H1 (cell line): ENCODE measurements around the gene TSPAN4. TPM values are rescaled to one million over a fixed set of nuclear protein-coding genes. Genes with fewer than 3 reads are reported as not detected.

Experiments
- CTCF ChIA-PET: fragments of 300-600 bp; sonication (Branson Sonifier 250); formaldehyde crosslinking; loops from one replicate; lab custom pipeline; 2021; ENCODE audit not compliant: partially characterized antibody; lab: Charles Lee
- POLR2A ChIA-PET: fragments of 300-600 bp; sonication (Branson Sonifier 250); formaldehyde crosslinking; loops from one replicate; lab custom pipeline; 2021; ENCODE audit warnings: inconsistent platforms; ENCODE audit not compliant: partially characterized antibody; lab: Charles Lee
- DNase-seq, 2 experiments: peaks; one replicate each; pipeline versions ENCODE4 v3.0.0 to v3.0.0-alpha.2; 2010 to 2022; ENCODE audit warnings: low spot score in 2 of 2, low read depth in 1 of 2, mixed read lengths in 1 of 2
- FAIRE-seq: peaks from 2 replicates; lab custom pipeline; 2011; peaks lifted over from hg19 to GRCh38; lab: Jason Lieb, UNC
- H2AFZ ChIP-seq: 2 replicates; pipeline ENCODE4 v1.8.1; 2012; ENCODE audit warnings: low read length, inconsistent platforms
- H2AK5ac ChIP-seq: 2 replicates; pipeline ENCODE4 v1.6.1; 2013; ENCODE audit warnings: low read depth, low read length
- H2BK120ac ChIP-seq: replicated peaks from 2 replicates; pipeline ENCODE3; 2013; ENCODE audit warnings: low read depth, low read length, inconsistent platforms
- H2BK12ac ChIP-seq: 2 replicates; pipeline ENCODE4 v1.6.1; 2013; ENCODE audit warnings: low read depth, low read length
- H2BK15ac ChIP-seq: 2 replicates; pipeline ENCODE4 v1.6.1; 2013; ENCODE audit warnings: low read length
- H2BK20ac ChIP-seq: 2 replicates; pipeline ENCODE4 v1.6.1; 2013; ENCODE audit warnings: low read length
- H2BK5ac ChIP-seq: 2 replicates; pipeline ENCODE4 v1.6.1; 2013; ENCODE audit warnings: low read depth, low read length
- H3K14ac ChIP-seq: 2 replicates; pipeline ENCODE4 v1.6.1; 2013; ENCODE audit warnings: inconsistent platforms; ENCODE audit not compliant: insufficient read length
- H3K18ac ChIP-seq: 2 replicates; pipeline ENCODE4 v1.6.1; 2013; ENCODE audit warnings: low read length; ENCODE audit errors: extremely low read depth
- H3K23ac ChIP-seq: 2 replicates; pipeline ENCODE4 v1.6.1; 2013; ENCODE audit warnings: inconsistent platforms; ENCODE audit not compliant: insufficient read length
- H3K23me2 ChIP-seq: 2 replicates; pipeline ENCODE4 v1.6.1; 2013; ENCODE audit warnings: low read depth, low read length
- H3K27ac ChIP-seq: 2 replicates; pipeline ENCODE4 v1.6.1; 2011; ENCODE audit warnings: low read depth, low read length, inconsistent platforms
- H3K27me3 ChIP-seq, 4 experiments: replicated peaks in 1 of 4; 1 replicate in 1 of 4; 2 replicates in 3 of 4; pipeline versions ENCODE4 v1.6.1 to v1.8.1; 2011 to 2013; ENCODE audit warnings: low read length in 3 of 4, mild to moderate bottlenecking in 3 of 4, inconsistent platforms in 2 of 4, mixed read lengths in 2 of 4, moderate library complexity in 1 of 4; ENCODE audit not compliant: control insufficient read depth in 3 of 4, insufficient read depth in 3 of 4; ENCODE audit errors: extremely low read depth in 1 of 4
- H3K36me3 ChIP-seq, 4 experiments: 2 replicates each; pipeline versions ENCODE4 v1.6.1 to v1.8.1; 2011 to 2013; ENCODE audit warnings: mild to moderate bottlenecking in 4 of 4, low read length in 3 of 4, moderate library complexity in 2 of 4, control low read depth in 1 of 4, inconsistent platforms in 1 of 4; ENCODE audit not compliant: insufficient read depth in 4 of 4, control insufficient read depth in 2 of 4
- H3K4ac ChIP-seq: replicated peaks from 2 replicates; pipeline ENCODE3; 2013; ENCODE audit warnings: low read length, low read depth, mixed read lengths, inconsistent platforms; ENCODE audit not compliant: insufficient read length
- H3K4me1 ChIP-seq, 4 experiments: replicated peaks in 1 of 4; 1 replicate in 1 of 4; 2 replicates in 3 of 4; pipeline versions ENCODE4 v1.6.1 to v1.8.1; 2011 to 2013; ENCODE audit warnings: low read length in 3 of 4, inconsistent platforms in 2 of 4, mixed read lengths in 1 of 4; ENCODE audit not compliant: insufficient read depth in 4 of 4, control insufficient read depth in 3 of 4
- H3K4me2 ChIP-seq, 2 experiments: 2 replicates each; pipeline versions ENCODE4 v1.6.1 to v1.8.1; 2011 to 2013; ENCODE audit warnings: low read depth in 2 of 2, low read length in 2 of 2, control low read depth in 1 of 2, inconsistent platforms in 1 of 2, mild to moderate bottlenecking in 1 of 2; ENCODE audit not compliant: insufficient read depth in 1 of 2
- H3K4me3 ChIP-seq, 4 experiments: fragments of 200-600, 300-600 bp in 1 of 4; sonication (generic), shearing (Covaris generic), sonication (Bioruptor Twin) in 1 of 4; 2 replicates each; pipeline versions ENCODE4 v1.5.1 to v1.8.1; 2011 to 2016; ENCODE audit warnings: low read length in 4 of 4, low read depth in 3 of 4, control low read depth in 2 of 4, inconsistent platforms in 2 of 4, mild to moderate bottlenecking in 2 of 4, mixed read lengths in 1 of 4, moderate library complexity in 1 of 4; ENCODE audit not compliant: insufficient read depth in 2 of 4; ENCODE audit errors: extremely low read depth in 1 of 4
- H3K56ac ChIP-seq: replicated peaks from 2 replicates; pipeline ENCODE3; 2013; ENCODE audit warnings: low read depth, mild to moderate bottlenecking, mixed read lengths, low read length, inconsistent platforms; ENCODE audit not compliant: insufficient read length
- H3K79me1 ChIP-seq: 2 replicates; pipeline ENCODE4 v1.6.1; 2013; ENCODE audit warnings: low read depth, low read length, control low read depth
- H3K79me2 ChIP-seq, 2 experiments: 2 replicates each; pipeline versions ENCODE4 v1.6.1 to v1.8.1; 2012 to 2013; ENCODE audit warnings: low read length in 2 of 2, mild to moderate bottlenecking in 2 of 2, inconsistent platforms in 1 of 2; ENCODE audit not compliant: insufficient read depth in 2 of 2, control insufficient read depth in 1 of 2
- H3K9ac ChIP-seq, 4 experiments: replicated peaks in 1 of 4; 1 replicate in 1 of 4; 2 replicates in 3 of 4; pipeline versions ENCODE4 v1.6.1 to v1.8.1; 2011 to 2013; ENCODE audit warnings: low read depth in 3 of 4, low read length in 3 of 4, control low read depth in 2 of 4, mild to moderate bottlenecking in 2 of 4, moderate library complexity in 2 of 4, inconsistent platforms in 1 of 4; ENCODE audit errors: extremely low read depth in 1 of 4
- H3K9me3 ChIP-seq, 2 experiments: 2 replicates each; pipeline versions ENCODE4 v1.6.1 to v1.8.1; 2012 to 2013; ENCODE audit warnings: mild to moderate bottlenecking in 2 of 2, moderate library complexity in 2 of 2, control low read depth in 1 of 2, inconsistent platforms in 1 of 2, low read depth in 1 of 2, low read length in 1 of 2, mixed read lengths in 1 of 2; ENCODE audit not compliant: insufficient read depth in 2 of 2
- H4K20me1 ChIP-seq, 2 experiments: replicated peaks in 1 of 2; 2 replicates each; pipeline versions ENCODE3 to v1.8.1; 2011 to 2013; ENCODE audit warnings: inconsistent platforms in 2 of 2, low read length in 2 of 2, mild to moderate bottlenecking in 1 of 2; ENCODE audit not compliant: insufficient read depth in 2 of 2, control insufficient read depth in 1 of 2
- H4K5ac ChIP-seq: 2 replicates; pipeline ENCODE4 v1.6.1; 2013; ENCODE audit warnings: low read length, low read depth, mixed read lengths, inconsistent platforms; ENCODE audit not compliant: insufficient read length
- H4K8ac ChIP-seq: 2 replicates; pipeline ENCODE4 v1.8.0; 2013; ENCODE audit warnings: mild to moderate bottlenecking, moderate library complexity, low read length, inconsistent platforms; ENCODE audit not compliant: insufficient read depth; ENCODE audit errors: extremely low read depth
- H4K91ac ChIP-seq: replicated peaks from 2 replicates; pipeline ENCODE3; 2013; ENCODE audit warnings: low read length, mixed read lengths, inconsistent platforms; ENCODE audit not compliant: insufficient read length
- CTCF ChIP-seq, 3 experiments: IDR thresholded peaks; 1 replicate in 2 of 3; 2 replicates in 1 of 3; pipeline versions ENCODE4 v1.5.1 to v1.6.1; 2011; ENCODE audit warnings: low read length in 3 of 3, mild to moderate bottlenecking in 3 of 3, inconsistent platforms in 2 of 3, low read depth in 1 of 3, moderate library complexity in 1 of 3; ENCODE audit not compliant: insufficient read depth in 1 of 3; ENCODE audit errors: control extremely low read depth in 1 of 3
- RAD21 ChIP-seq, 2 experiments: IDR thresholded peaks in 1 of 2; conservative IDR thresholded peaks in 1 of 2; 2 replicates each; pipeline ENCODE4 v1.6.1; 2011; ENCODE audit warnings: low read depth in 2 of 2, low read length in 2 of 2, improper control_type of control experiment in 1 of 2, inconsistent platforms in 1 of 2, mild to moderate bottlenecking in 1 of 2, moderate library complexity in 1 of 2
- SP1 ChIP-seq: IDR thresholded peaks from 2 replicates; pipeline ENCODE4 v1.6.1; 2011; ENCODE audit warnings: low read depth, low read length
- WGBS, 2 experiments: shearing (Covaris generic) in 1 of 2; methylation state at CpG; one replicate each; pipeline versions ENCODE4 v1.1.6 to v1.1.7; 2013 to 2015; ENCODE audit warnings: low lambda C conversion rate in 2 of 2, mixed read lengths in 2 of 2, inconsistent platforms in 1 of 2, low coverage in 1 of 2, missing lambda C conversion rate in 1 of 2; ENCODE audit not compliant: insufficient replicate concordance in 2 of 2, insufficient coverage in 1 of 2, insufficient read length in 1 of 2; ENCODE audit errors: extremely low coverage in 1 of 2, missing lambda C conversion rate in 1 of 2; 5-methylcytosine and 5-hydroxymethylcytosine counted together
- polyA plus RNA-seq, 7 experiments: library from polyadenylated mRNA; depleted of rRNA in 3 of 7; stranded (reverse) in 5 of 7; unstranded in 2 of 7; fragments of >200 nt in 5 of 7; fragments of 200-250 nt in 2 of 7; gene quantifications; 1 replicate in 5 of 7; 2 replicates in 1 of 7; 4 replicates in 1 of 7; pipeline versions ENCODE4 v1.2.1 to v1.2.3, GENCODE V29; 2011 to 2013; ENCODE audit warnings: missing spikeins in 2 of 7, mixed read lengths in 2 of 7
- total RNA-seq: library from RNA; stranded (reverse); fragmentation: NEBNext Ultra II Directional; extraction: Animal tissue kit (Norgen Biotek cat#: 25700); gene quantifications from 2 replicates; pipeline ENCODE4 v1.2.1, GENCODE V29; 2021

Gene TSPAN4
- total and polyA plus RNA-seq, 2 of the 8 experiments (the other 6 are each of a cell fraction or from before 2014, with no cell fraction given): 74.1 to 145 TPM

- DNase-seq (no peak), FAIRE-seq (no peak)
- H3K36me3 ChIP-seq: peaks cover under 1 to 13% (median 8%) of the 10 kb centered on the region in 4 experiments; a peak in 7 of 8 replicates
- H2AK5ac ChIP-seq: no peak overlapping the region
- no peak overlapping the region for H3K23ac ChIP-seq
- no peak overlapping the region for H3K4me3 ChIP-seq
- no peak overlapping the region for H4K91ac ChIP-seq
- no peaks in the 10 kb centered on the region for H3K9me3 ChIP-seq
- no peak overlapping the region for H3K18ac ChIP-seq
- 87% methylated on average over 10 of the region's 12 CpGs; no CpG with 5 or more reads in 1 of the 2 experiments for WGBS, 2 experiments
- ChIA-PET POLR2A (interaction anchor here (0.9 to 1.9 kb wide), 17 partner anchors 8 to 93 kb away, joined by 3 to 6 read pairs (median 4); partner anchors contain the start of genes CHID1 and PNPLA2), CTCF (interaction anchor here (0.6 to 2.6 kb wide), 30 partner anchors 8 to 892 kb away, joined by 3 to 19 read pairs (median 6); partner anchors contain the start of genes AP2A2 and TSPAN4)
- no peak overlapping the region for H2BK15ac ChIP-seq
- H2BK5ac ChIP-seq: peak overlapping the region; percentile 35; the same call in 1 of the 2 replicates
- H3K27ac ChIP-seq: no peak overlapping the region
- no peak overlapping the region for H3K4me2 ChIP-seq
- peaks cover 0 to 5% (median 3%) of the 10 kb centered on the region in 4 experiments; a peak in 4 of 7 replicates for H3K4me1 ChIP-seq
- H3K79me2 ChIP-seq: no peaks in the 10 kb centered on the region
- no peak overlapping the region for H3K56ac ChIP-seq
- H4K20me1 ChIP-seq: peaks cover 8 to 12% of the 10 kb centered on the region in 2 experiments
- no peaks in the 10 kb centered on the region for H3K23me2 ChIP-seq
- H3K14ac ChIP-seq: no peak overlapping the region
- no peak overlapping the region for H2AFZ ChIP-seq
- H3K4ac ChIP-seq: no peak overlapping the region
- H2BK12ac ChIP-seq: no peak overlapping the region
- H3K27me3 ChIP-seq: no peaks in the 10 kb centered on the region
- no peak overlapping the region for H4K5ac ChIP-seq
- no peaks in the 10 kb centered on the region for H3K79me1 ChIP-seq
- TF ChIP-seq CTCF (IDR thresholded peaks at IDR 0.05; ENCODE audit: control extremely low read depth in 1 of 3, insufficient read depth in 1 of 3, low read depth in 1 of 3, low read length in 3 of 3): peak in 2 of 3 experiments; percentile 37 to 47; a peak in 2 of 4 replicates
- TF ChIP-seq SP1: no peak
- TF ChIP-seq RAD21 (IDR thresholded peaks at IDR 0.05 in 1 of 2, conservative IDR thresholded peaks at IDR 0.05 in 1 of 2; ENCODE audit: low read depth in 2 of 2, low read length in 2 of 2): peak; percentile 37 to 49
- H3K9ac ChIP-seq: no peak overlapping the region
- H2BK20ac ChIP-seq: no peak overlapping the region
- no peak overlapping the region for H2BK120ac ChIP-seq
- H4K8ac ChIP-seq: no peak overlapping the region
Measured at GRCh38 chr11:894575-895201, 52.0 kb downstream of the TSPAN4 start.
